IPS-NIHi7 (cell line): ENCODE results near the gene MED31.
"Not testable (repeated sequence)": the region's sequence is repeated elsewhere in the genome, so short reads cannot be mapped to it uniquely, and the experiment has no call there.

ENCODE experiments used
- DNase-seq: peaks from one replicate; pipeline ENCODE4 v3.0.0; 2012; ENCODE audit warnings: mixed read lengths; ENCODE audit errors: extremely low spot score

The MED31 gene

GRCh38 chr17:6651354-6651918 lies at the start of gene MED31, which contains the start of gene C17orf100:
Gene MED31 (minus strand): TSS chr17:6651605. CDS start chr17:6651528, 77 bp downstream.
Gene C17orf100 (plus strand): TSS chr17:6651762. CDS start chr17:6651914, 152 bp downstream.
- peak; percentile 95 for DNase-seq

- no peak for DNase-seq
Observed at GRCh38 chr17:6700948-6701307, 49.5 kb upstream of the MED31 start.

- no peak for DNase-seq
Observed at GRCh38 chr17:6699997-6700947, 48.9 kb upstream of the MED31 start.

GRCh38 chr17:6698004-6698403 lies 46.6 kb upstream of the MED31 start:
- DNase-seq = no peak

GRCh38 chr17:6696906-6697305 lies 45.5 kb upstream of the MED31 start:
- DNase-seq = no peak

- no peak for DNase-seq
Observed at GRCh38 chr17:6695565-6695964, 44.2 kb upstream of the MED31 start.

GRCh38 chr17:6695051-6695450 lies 43.6 kb upstream of the MED31 start:
- no peak for DNase-seq

GRCh38 chr17:6691958-6692357 lies 40.6 kb upstream of the MED31 start:
- DNase-seq = not testable (repeated sequence)

- DNase-seq = no peak
Observed at GRCh38 chr17:6691546-6691945, 40.1 kb upstream of the MED31 start.

- DNase-seq = no peak
Observed at GRCh38 chr17:6690641-6691040, 39.2 kb upstream of the MED31 start.

GRCh38 chr17:6688944-6689343 lies 37.5 kb upstream of the MED31 start:
- DNase-seq = no peak

GRCh38 chr17:6686026-6686425 lies 34.6 kb upstream of the MED31 start:
- no peak for DNase-seq

GRCh38 chr17:6684881-6685767 lies 33.7 kb upstream of the MED31 start:
- no peak for DNase-seq

GRCh38 chr17:6684460-6684783 lies 33.0 kb upstream of the MED31 start:
- DNase-seq = no peak

GRCh38 chr17:6683730-6684459 lies 32.5 kb upstream of the MED31 start:
- no peak for DNase-seq

- DNase-seq = no peak
Observed at GRCh38 chr17:6683081-6683684, 31.8 kb upstream of the MED31 start.

- DNase-seq = no peak
Observed at GRCh38 chr17:6682339-6682738, 30.9 kb upstream of the MED31 start.

- no peak for DNase-seq
Observed at GRCh38 chr17:6681671-6682070, 30.3 kb upstream of the MED31 start.

- DNase-seq = no peak
Observed at GRCh38 chr17:6681176-6681575, 29.8 kb upstream of the MED31 start.

GRCh38 chr17:6679241-6679640 lies 27.8 kb upstream of the MED31 start:
- DNase-seq = no peak

GRCh38 chr17:6677946-6678345 lies 26.5 kb upstream of the MED31 start:
- no peak for DNase-seq
